ENCODE measurements around the gene WDR17. TPM values are rescaled to one million over a fixed set of nuclear protein-coding genes. Genes with fewer than 3 reads are reported as not detected.

Gene WDR17
- total and polyA plus RNA-seq, 2 of the 8 experiments (the other 6 are each of a cell fraction or from before 2014, with no cell fraction given): 1.4 to 3.3 TPM

GRCh38 chr4:176044589-176044951 is 21.1 kb upstream of the WDR17 start:
- no peak for FAIRE-seq
- 90% methylated on average over 4 of the region's 4 CpGs; no CpG with 5 or more reads in 1 of the 2 experiments for WGBS, 2 experiments (ENCODE audit: extremely low coverage in 1 of 2, insufficient coverage in 1 of 2, insufficient read length in 1 of 2, insufficient replicate concordance in 2 of 2, low coverage in 1 of 2, low lambda C conversion rate in 2 of 2, missing lambda C conversion rate in 1 of 2)
- TF ChIP-seq BCL11A (IDR thresholded peaks at IDR 0.05; ENCODE audit: low read depth in 2 of 2, low read length in 2 of 2) (no peak), RBBP5 (IDR thresholded peaks at IDR 0.05; ENCODE audit: borderline replicate concordance, low read depth, low read length) (no peak), TBP (IDR thresholded peaks at IDR 0.05; ENCODE audit: low read depth, low read length) (no peak), YY1 (IDR thresholded peaks at IDR 0.05; ENCODE audit: low read depth, low read length) (no peak), TAF7 (optimal IDR thresholded peaks at IDR 0.05; ENCODE audit: borderline replicate concordance, low read depth, low read length) (no peak), POU5F1 (IDR thresholded peaks at IDR 0.05; ENCODE audit: low read depth, low read length) (no peak), POLR2AphosphoS5 (IDR thresholded peaks at IDR 0.05; ENCODE audit: low read depth, low read length) (no peak), ASH2L (IDR thresholded peaks at IDR 0.05; ENCODE audit: low read length) (no peak), SIX5 (IDR thresholded peaks at IDR 0.05; ENCODE audit: low read depth, low read length) (no peak), TCF12 (IDR thresholded peaks at IDR 0.05; ENCODE audit: low read depth, low read length) (no peak), SP2 (IDR thresholded peaks at IDR 0.05; ENCODE audit: low read length) (no peak), EZH2 (IDR thresholded peaks at IDR 0.05; ENCODE audit: low read depth, low read length, severe bottlenecking) (no peak), EGR1 (IDR thresholded peaks at IDR 0.05; ENCODE audit: borderline replicate concordance, low read depth, low read length) (no peak), BACH1 (IDR thresholded peaks at IDR 0.05; ENCODE audit: low read length) (no peak), FOSL1 (IDR thresholded peaks at IDR 0.05; ENCODE audit: insufficient read depth, low read depth, low read length) (no peak), JUND (IDR thresholded peaks at IDR 0.05; ENCODE audit: low read length) (no peak), SIRT6 (IDR thresholded peaks at IDR 0.05; ENCODE audit: low read length) (no peak)

More at GRCh38 chr4:176044589-176044951, 21.1 kb upstream of the WDR17 start:
- no peaks in the 10 kb centered on the region for H3K79me1 ChIP-seq (ENCODE audit: low read depth, low read length)
- no peak for DNase-seq (ENCODE audit: low read depth in 1 of 2, low spot score in 2 of 2)
- H3K9ac ChIP-seq (replicated peaks in 1 of 4; ENCODE audit: extremely low read depth in 1 of 4, low read depth in 3 of 4, low read length in 3 of 4): no peak overlapping the region
- no peak overlapping the region for H2BK15ac ChIP-seq (ENCODE audit: low read length)
- no peak overlapping the region for H2BK12ac ChIP-seq (ENCODE audit: low read depth, low read length)
- H2BK120ac ChIP-seq (replicated peaks; ENCODE audit: low read depth, low read length): no peak overlapping the region
- no peaks in the 10 kb centered on the region for H3K9me3 ChIP-seq (ENCODE audit: insufficient read depth in 2 of 2, low read depth in 1 of 2, low read length in 1 of 2)
- CTCF ChIA-PET (ENCODE audit: partially characterized antibody): interaction anchor here (0.6 to 2.5 kb wide), 4 partner anchors 9 to 305 kb away, joined by 4 to 14 read pairs (median 8); no protein-coding TSS in a partner anchor
- no peak overlapping the region for H3K4me2 ChIP-seq (ENCODE audit: insufficient read depth in 1 of 2, low read depth in 2 of 2, low read length in 2 of 2)
- POLR2A ChIA-PET (ENCODE audit: partially characterized antibody): no interaction called here
- no peak overlapping the region for H2BK5ac ChIP-seq (ENCODE audit: low read depth, low read length)
- no peak overlapping the region for H2BK20ac ChIP-seq (ENCODE audit: low read length)
- peak overlapping the region; percentile 76; the same call in 1 of the 2 replicates for H2AFZ ChIP-seq (ENCODE audit: low read length)
- H3K14ac ChIP-seq (ENCODE audit: insufficient read length): no peak overlapping the region
- H3K27ac ChIP-seq (ENCODE audit: low read depth, low read length): no peak overlapping the region
- no peaks in the 10 kb centered on the region for H3K23me2 ChIP-seq (ENCODE audit: low read depth, low read length)
- no peaks in the 10 kb centered on the region for H3K4me1 ChIP-seq (replicated peaks in 1 of 4; ENCODE audit: control insufficient read depth in 3 of 4, insufficient read depth in 4 of 4, low read length in 3 of 4)
- H3K23ac ChIP-seq (ENCODE audit: insufficient read length): no peak overlapping the region
- H3K18ac ChIP-seq (ENCODE audit: extremely low read depth, low read length): no peak overlapping the region
- no peaks in the 10 kb centered on the region for H3K36me3 ChIP-seq (ENCODE audit: control insufficient read depth in 2 of 4, insufficient read depth in 4 of 4, low read length in 3 of 4)
- H4K20me1 ChIP-seq (replicated peaks in 1 of 2; ENCODE audit: control insufficient read depth in 1 of 2, insufficient read depth in 2 of 2, low read length in 2 of 2): no peaks in the 10 kb centered on the region
- H3K79me2 ChIP-seq (ENCODE audit: control insufficient read depth in 1 of 2, insufficient read depth in 2 of 2, low read length in 2 of 2): no peaks in the 10 kb centered on the region
- H4K5ac ChIP-seq (ENCODE audit: insufficient read length, low read depth, low read length): no peak overlapping the region
- H3K27me3 ChIP-seq (replicated peaks in 1 of 4; ENCODE audit: control insufficient read depth in 3 of 4, extremely low read depth in 1 of 4, insufficient read depth in 3 of 4, low read length in 3 of 4): no peaks in the 10 kb centered on the region; a peak in 1 of 7 replicates
- no peak overlapping the region for H3K56ac ChIP-seq (replicated peaks; ENCODE audit: insufficient read length, low read depth, low read length)
- no peak overlapping the region for H3K4ac ChIP-seq (replicated peaks; ENCODE audit: insufficient read length, low read depth, low read length)
- H4K91ac ChIP-seq (replicated peaks; ENCODE audit: insufficient read length, low read length): no peak overlapping the region
- H2AK5ac ChIP-seq (ENCODE audit: low read depth, low read length): no peak overlapping the region
- no peak overlapping the region for H3K4me3 ChIP-seq (ENCODE audit: extremely low read depth in 1 of 4, insufficient read depth in 2 of 4, low read depth in 3 of 4, low read length in 4 of 4)
- H4K8ac ChIP-seq (ENCODE audit: extremely low read depth, insufficient read depth, low read length): no peak overlapping the region
